Measurements from ENCODE around the gene MED23. TPM values are rescaled to one million over a fixed set of nuclear protein-coding genes. Genes with fewer than 3 reads are reported as not detected.

MED23 gene
- total and polyA plus RNA-seq, 10 of the 15 experiments (the other 5 are each of a cell fraction or from before 2014, with no cell fraction given) = 7.1 to 42.9 (median 19.6) TPM

DNA sequence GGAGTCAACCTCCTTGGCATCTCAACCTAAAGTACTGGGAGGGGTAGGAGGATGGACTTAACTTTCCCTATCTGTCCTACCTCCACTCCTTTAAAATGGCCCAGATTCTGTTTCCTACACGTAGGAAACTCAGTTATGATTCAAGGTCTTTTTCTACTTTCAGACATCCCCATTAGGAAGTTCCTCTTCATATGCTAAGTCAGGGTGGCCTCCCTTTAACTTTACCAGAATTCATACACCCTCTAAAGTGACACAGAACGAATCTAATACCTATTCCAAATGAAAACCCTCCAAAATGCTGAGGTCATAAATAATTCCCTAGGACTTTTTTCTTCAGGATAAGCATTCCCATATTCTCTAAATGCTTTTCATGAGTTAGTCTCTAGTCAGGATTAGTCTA is 39.4 kb downstream of the MED23 start (continued):
- TF ChIP-seq, protein P1, sequence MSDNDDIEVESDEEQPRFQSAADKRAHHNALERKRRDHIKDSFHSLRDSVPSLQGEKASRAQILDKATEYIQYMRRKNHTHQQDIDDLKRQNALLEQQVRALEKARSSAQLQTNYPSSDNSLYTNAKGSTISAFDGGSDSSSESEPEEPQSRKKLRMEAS (IDR thresholded peaks at IDR 0.05; ENCODE audit: low read depth, low read length) = no peak
- TF ChIP-seq BCL3 (IDR thresholded peaks at IDR 0.05; ENCODE audit: borderline replicate concordance, insufficient read depth, low read depth, low read length, poor library complexity, severe bottlenecking) = no peak
- TF ChIP-seq SREBF2 (IDR thresholded peaks at IDR 0.05; ENCODE audit: low read length) = no peak
- no peak for TF ChIP-seq MLLT1 (IDR thresholded peaks at IDR 0.05)

- no peak overlapping the region for H3K27ac ChIP-seq (ENCODE audit: control insufficient read depth, insufficient read depth)
- H3K4me1 ChIP-seq (ENCODE audit: control insufficient read depth, insufficient read depth, low read length) = no peaks in the 10 kb centered on the region
- ChIA-PET RAD21 (ENCODE audit: unreplicated experiment) (no interaction called here), SMC1A (ENCODE audit: uncharacterized antibody, unreplicated experiment) (no interaction called here), CTCF (no interaction called here), POLR2A (no interaction called here)
- no peak for ATAC-seq
- no peak overlapping the region for H2AFZ ChIP-seq (ENCODE audit: control insufficient read depth, low read depth, low read length)
- no peaks in the 10 kb centered on the region for H3K27me3 ChIP-seq (replicated peaks in 1 of 2; ENCODE audit: control insufficient read depth in 2 of 2, insufficient read depth in 2 of 2, low read length in 1 of 2)
- no peak for FAIRE-seq
- 97% methylated on average over 4 of the region's 4 CpGs for WGBS (ENCODE audit: insufficient coverage, insufficient replicate concordance, low lambda C conversion rate, missing lambda C conversion rate)
- H3K9me3 ChIP-seq (replicated peaks; ENCODE audit: control insufficient read depth, insufficient read depth, low read length) = no peaks in the 10 kb centered on the region
- no peak overlapping the region for H3K9ac ChIP-seq (ENCODE audit: control insufficient read depth, insufficient read depth, low read length)
- H3K4me3 ChIP-seq = no peak overlapping the region
- H3K79me2 ChIP-seq (ENCODE audit: control insufficient read depth, insufficient read depth, low read length) = no peaks in the 10 kb centered on the region
- no TSS peak for BruUV-seq (replicated peaks)
- H3K4me2 ChIP-seq (ENCODE audit: control insufficient read depth, insufficient read depth) = no peak overlapping the region
- no peak for DNase-seq (ENCODE audit: low read depth, low spot score)
- intact Hi-C loops (cut with micrococcal nuclease; ENCODE audit: unreplicated experiment) = no loop called here
- H3K36me3 ChIP-seq (ENCODE audit: control insufficient read depth in 2 of 2, insufficient read depth in 2 of 2, low read length in 1 of 2) = peaks cover 0 to 12% of the 10 kb centered on the region in 2 experiments; a peak in 2 of 4 replicates
- H4K20me1 ChIP-seq (ENCODE audit: control insufficient read depth, insufficient read depth) = no peaks in the 10 kb centered on the region
- in situ Hi-C loops (cut with MboI) = no loop called here
- TF ChIP-seq, protein P2, sequence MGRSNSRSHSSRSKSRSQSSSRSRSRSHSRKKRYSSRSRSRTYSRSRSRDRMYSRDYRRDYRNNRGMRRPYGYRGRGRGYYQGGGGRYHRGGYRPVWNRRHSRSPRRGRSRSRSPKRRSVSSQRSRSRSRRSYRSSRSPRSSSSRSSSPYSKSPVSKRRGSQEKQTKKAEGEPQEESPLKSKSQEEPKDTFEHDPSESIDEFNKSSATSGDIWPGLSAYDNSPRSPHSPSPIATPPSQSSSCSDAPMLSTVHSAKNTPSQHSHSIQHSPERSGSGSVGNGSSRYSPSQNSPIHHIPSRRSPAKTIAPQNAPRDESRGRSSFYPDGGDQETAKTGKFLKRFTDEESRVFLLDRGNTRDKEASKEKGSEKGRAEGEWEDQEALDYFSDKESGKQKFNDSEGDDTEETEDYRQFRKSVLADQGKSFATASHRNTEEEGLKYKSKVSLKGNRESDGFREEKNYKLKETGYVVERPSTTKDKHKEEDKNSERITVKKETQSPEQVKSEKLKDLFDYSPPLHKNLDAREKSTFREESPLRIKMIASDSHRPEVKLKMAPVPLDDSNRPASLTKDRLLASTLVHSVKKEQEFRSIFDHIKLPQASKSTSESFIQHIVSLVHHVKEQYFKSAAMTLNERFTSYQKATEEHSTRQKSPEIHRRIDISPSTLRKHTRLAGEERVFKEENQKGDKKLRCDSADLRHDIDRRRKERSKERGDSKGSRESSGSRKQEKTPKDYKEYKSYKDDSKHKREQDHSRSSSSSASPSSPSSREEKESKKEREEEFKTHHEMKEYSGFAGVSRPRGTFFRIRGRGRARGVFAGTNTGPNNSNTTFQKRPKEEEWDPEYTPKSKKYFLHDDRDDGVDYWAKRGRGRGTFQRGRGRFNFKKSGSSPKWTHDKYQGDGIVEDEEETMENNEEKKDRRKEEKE (IDR thresholded peaks at IDR 0.05) = no peak
- TF ChIP-seq, protein P3, sequence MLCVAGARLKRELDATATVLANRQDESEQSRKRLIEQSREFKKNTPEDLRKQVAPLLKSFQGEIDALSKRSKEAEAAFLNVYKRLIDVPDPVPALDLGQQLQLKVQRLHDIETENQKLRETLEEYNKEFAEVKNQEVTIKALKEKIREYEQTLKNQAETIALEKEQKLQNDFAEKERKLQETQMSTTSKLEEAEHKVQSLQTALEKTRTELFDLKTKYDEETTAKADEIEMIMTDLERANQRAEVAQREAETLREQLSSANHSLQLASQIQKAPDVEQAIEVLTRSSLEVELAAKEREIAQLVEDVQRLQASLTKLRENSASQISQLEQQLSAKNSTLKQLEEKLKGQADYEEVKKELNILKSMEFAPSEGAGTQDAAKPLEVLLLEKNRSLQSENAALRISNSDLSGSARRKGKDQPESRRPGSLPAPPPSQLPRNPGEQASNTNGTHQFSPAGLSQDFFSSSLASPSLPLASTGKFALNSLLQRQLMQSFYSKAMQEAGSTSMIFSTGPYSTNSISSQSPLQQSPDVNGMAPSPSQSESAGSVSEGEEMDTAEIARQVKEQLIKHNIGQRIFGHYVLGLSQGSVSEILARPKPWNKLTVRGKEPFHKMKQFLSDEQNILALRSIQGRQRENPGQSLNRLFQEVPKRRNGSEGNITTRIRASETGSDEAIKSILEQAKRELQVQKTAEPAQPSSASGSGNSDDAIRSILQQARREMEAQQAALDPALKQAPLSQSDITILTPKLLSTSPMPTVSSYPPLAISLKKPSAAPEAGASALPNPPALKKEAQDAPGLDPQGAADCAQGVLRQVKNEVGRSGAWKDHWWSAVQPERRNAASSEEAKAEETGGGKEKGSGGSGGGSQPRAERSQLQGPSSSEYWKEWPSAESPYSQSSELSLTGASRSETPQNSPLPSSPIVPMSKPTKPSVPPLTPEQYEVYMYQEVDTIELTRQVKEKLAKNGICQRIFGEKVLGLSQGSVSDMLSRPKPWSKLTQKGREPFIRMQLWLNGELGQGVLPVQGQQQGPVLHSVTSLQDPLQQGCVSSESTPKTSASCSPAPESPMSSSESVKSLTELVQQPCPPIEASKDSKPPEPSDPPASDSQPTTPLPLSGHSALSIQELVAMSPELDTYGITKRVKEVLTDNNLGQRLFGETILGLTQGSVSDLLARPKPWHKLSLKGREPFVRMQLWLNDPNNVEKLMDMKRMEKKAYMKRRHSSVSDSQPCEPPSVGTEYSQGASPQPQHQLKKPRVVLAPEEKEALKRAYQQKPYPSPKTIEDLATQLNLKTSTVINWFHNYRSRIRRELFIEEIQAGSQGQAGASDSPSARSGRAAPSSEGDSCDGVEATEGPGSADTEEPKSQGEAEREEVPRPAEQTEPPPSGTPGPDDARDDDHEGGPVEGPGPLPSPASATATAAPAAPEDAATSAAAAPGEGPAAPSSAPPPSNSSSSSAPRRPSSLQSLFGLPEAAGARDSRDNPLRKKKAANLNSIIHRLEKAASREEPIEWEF (IDR thresholded peaks at IDR 0.05; ENCODE audit: insufficient replicate concordance, low read depth, low read length) = no peak
- TF ChIP-seq ZNF217 (IDR thresholded peaks at IDR 0.05) (no peak), PKNOX1 (IDR thresholded peaks at IDR 0.05) (no peak), FOXK2 (IDR thresholded peaks at IDR 0.05) (no peak), MTA3 (IDR thresholded peaks at IDR 0.05; ENCODE audit: borderline replicate concordance, low read length) (no peak)
These were observed 40.1 kb downstream of the MED23 start for GRCh38 chr6:131587909-131588308.

All from GM12878 (cell line).